AG20443 (cell line): Measurements from ENCODE around the gene ALG2.
A peak's percentile ranks its signal among the peaks of the same experiment; 100 is the strongest.

Source experiments
- DNase-seq: peaks from one replicate; pipeline ENCODE4 v3.0.0; 2012; ENCODE audit warnings: low spot score, mixed read lengths

The ALG2 gene

GRCh38 chr9:99192786-99193465 is 28.8 kb downstream of the ALG2 start:
- peak; percentile 44 for DNase-seq

GRCh38 chr9:99190597-99191283 is 31.0 kb downstream of the ALG2 start:
- peak; percentile 1 for DNase-seq

- DNase-seq = no peak
Measured at GRCh38 chr9:99189887-99190596, 31.7 kb downstream of the ALG2 start.

- no peak for DNase-seq
Measured at GRCh38 chr9:99189186-99189585, 32.6 kb downstream of the ALG2 start.

GRCh38 chr9:99187311-99187710 is 34.4 kb downstream of the ALG2 start:
- DNase-seq = no peak

GRCh38 chr9:99185934-99186333 is 35.8 kb downstream of the ALG2 start:
- DNase-seq = no peak

GRCh38 chr9:99185348-99185632 is 36.5 kb downstream of the ALG2 start:
- no peak for DNase-seq

- peak; percentile 91 for DNase-seq
Measured at GRCh38 chr9:99184475-99185347, 37.0 kb downstream of the ALG2 start.

- no peak for DNase-seq
Measured at GRCh38 chr9:99184110-99184474, 37.6 kb downstream of the ALG2 start.

GRCh38 chr9:99183616-99184015 is 38.1 kb downstream of the ALG2 start:
- no peak for DNase-seq

- DNase-seq = no peak
Measured at GRCh38 chr9:99182356-99182755, 39.4 kb downstream of the ALG2 start.

- DNase-seq = no peak
Measured at GRCh38 chr9:99181621-99182020, 40.1 kb downstream of the ALG2 start.

GRCh38 chr9:99181206-99181605 is 40.5 kb downstream of the ALG2 start:
- no peak for DNase-seq

- DNase-seq = no peak
Measured at GRCh38 chr9:99180662-99181061, 41.1 kb downstream of the ALG2 start.

- no peak for DNase-seq
Measured at GRCh38 chr9:99180199-99180598, 41.5 kb downstream of the ALG2 start.

GRCh38 chr9:99178912-99179872 is 42.5 kb downstream of the ALG2 start:
- DNase-seq = no peak

- no peak for DNase-seq
Measured at GRCh38 chr9:99177576-99178366, 44.0 kb downstream of the ALG2 start.

GRCh38 chr9:99176527-99177013 is 45.2 kb downstream of the ALG2 start:
- no peak for DNase-seq

- no peak for DNase-seq
Measured at GRCh38 chr9:99173570-99174504, 47.9 kb downstream of the ALG2 start.
